ENCODE data around the gene SCGB3A2. TPM values are rescaled to one million over a fixed set of nuclear protein-coding genes. Genes with fewer than 3 reads are reported as not detected.

SCGB3A2 gene
- total RNA-seq, 2 experiments from 2014 or later = not detected

DNA sequence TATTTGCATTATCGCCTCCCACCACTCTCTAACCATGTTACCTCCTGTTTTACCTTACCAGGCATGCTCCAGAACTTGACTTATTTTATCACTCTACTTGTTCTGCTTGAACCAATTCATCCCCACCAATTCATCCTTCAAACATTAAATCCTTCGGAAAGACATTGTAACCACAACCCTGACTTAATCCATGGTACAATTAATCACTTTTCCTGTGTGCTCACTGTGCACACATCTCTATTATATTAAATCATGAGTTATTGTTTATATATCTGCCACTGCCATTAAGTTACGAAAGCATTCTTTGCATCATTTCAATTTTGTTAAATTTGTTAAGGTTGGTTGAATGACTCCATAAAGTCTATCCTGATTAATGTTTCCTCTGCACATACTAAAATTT, 35.3 kb downstream of the SCGB3A2 start:
- ChIA-PET POLR2A (no interaction called here), CTCF (ENCODE audit: unreplicated experiment) (no interaction called here)
- intact Hi-C loops (cut with micrococcal nuclease; ENCODE audit: unreplicated experiment) = no loop called here
- no TSS peak for BruUV-seq (replicated peaks)
- Histone ChIP-seq H3K9me2 (ENCODE audit: insufficient read depth, low read length) (no peaks in the 10 kb centered on the region), H4K20me1 (ENCODE audit: insufficient read depth, low read length) (no peaks in the 10 kb centered on the region), H3K9me3 (ENCODE audit: low read length) (no peaks in the 10 kb centered on the region), H3K79me2 (ENCODE audit: insufficient read depth, low read depth, low read length) (no peaks in the 10 kb centered on the region), H3K4me3 (ENCODE audit: low read depth, low read length, poor library complexity, severe bottlenecking) (no peak overlapping the region), H3K27ac (ENCODE audit: low read depth, low read length, poor library complexity, severe bottlenecking) (no peak overlapping the region), H2AFZ (ENCODE audit: low read length) (no peak overlapping the region), H3K36me3 (ENCODE audit: insufficient read depth, low read length) (no peaks in the 10 kb centered on the region), H3K4me1 (ENCODE audit: insufficient read depth, low read length, poor library complexity, severe bottlenecking) (no peaks in the 10 kb centered on the region), H3K4me2 (ENCODE audit: low read length) (no peak overlapping the region)
- no peak for DNase-seq (ENCODE audit: low spot score)
- TF ChIP-seq EZH2phosphoT487 (IDR thresholded peaks at IDR 0.05; ENCODE audit: borderline replicate concordance, low read depth, low read length) = no peak
- TF ChIP-seq, protein P1, sequence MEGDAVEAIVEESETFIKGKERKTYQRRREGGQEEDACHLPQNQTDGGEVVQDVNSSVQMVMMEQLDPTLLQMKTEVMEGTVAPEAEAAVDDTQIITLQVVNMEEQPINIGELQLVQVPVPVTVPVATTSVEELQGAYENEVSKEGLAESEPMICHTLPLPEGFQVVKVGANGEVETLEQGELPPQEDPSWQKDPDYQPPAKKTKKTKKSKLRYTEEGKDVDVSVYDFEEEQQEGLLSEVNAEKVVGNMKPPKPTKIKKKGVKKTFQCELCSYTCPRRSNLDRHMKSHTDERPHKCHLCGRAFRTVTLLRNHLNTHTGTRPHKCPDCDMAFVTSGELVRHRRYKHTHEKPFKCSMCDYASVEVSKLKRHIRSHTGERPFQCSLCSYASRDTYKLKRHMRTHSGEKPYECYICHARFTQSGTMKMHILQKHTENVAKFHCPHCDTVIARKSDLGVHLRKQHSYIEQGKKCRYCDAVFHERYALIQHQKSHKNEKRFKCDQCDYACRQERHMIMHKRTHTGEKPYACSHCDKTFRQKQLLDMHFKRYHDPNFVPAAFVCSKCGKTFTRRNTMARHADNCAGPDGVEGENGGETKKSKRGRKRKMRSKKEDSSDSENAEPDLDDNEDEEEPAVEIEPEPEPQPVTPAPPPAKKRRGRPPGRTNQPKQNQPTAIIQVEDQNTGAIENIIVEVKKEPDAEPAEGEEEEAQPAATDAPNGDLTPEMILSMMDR (conservative IDR thresholded peaks at IDR 0.05; ENCODE audit: low read length) = no peak

DNA sequence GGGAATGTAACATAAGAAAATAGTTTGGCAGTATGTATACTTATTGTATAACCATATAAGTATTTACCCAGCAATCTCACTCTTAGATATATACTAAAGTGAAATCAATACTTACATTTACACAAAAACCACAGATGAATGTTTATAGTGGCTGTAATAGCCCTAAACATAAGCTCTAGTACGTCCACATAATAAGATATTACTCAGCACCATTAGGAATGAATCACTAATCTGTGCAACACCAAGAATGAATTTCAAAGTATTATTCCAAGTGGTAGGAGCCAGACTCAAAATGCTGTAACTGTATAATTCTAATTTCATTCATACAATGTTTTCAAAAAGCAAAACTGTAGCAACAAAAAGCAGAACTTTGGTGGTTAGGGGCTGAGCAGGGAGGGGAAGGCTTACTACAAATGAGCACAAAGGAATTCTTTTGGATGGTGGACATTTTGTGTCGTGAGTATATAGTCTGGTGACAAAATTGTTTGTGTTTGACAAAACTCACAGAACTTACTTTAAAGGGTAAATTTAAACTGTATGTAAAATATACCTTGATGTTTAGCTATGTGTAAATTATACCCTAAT, 39.7 kb downstream of the SCGB3A2 start:
- H3K4me3 ChIP-seq (ENCODE audit: low read depth, low read length, poor library complexity, severe bottlenecking) = no peak overlapping the region
- H4K20me1 ChIP-seq (ENCODE audit: insufficient read depth, low read length) = no peaks in the 10 kb centered on the region; the same call in 1 of the 2 replicates
- no peaks in the 10 kb centered on the region for H3K79me2 ChIP-seq (ENCODE audit: insufficient read depth, low read depth, low read length)
- no peaks in the 10 kb centered on the region for H3K9me3 ChIP-seq (ENCODE audit: low read length)
- H3K4me1 ChIP-seq (ENCODE audit: insufficient read depth, low read length, poor library complexity, severe bottlenecking) = no peaks in the 10 kb centered on the region
- no peak for TF ChIP-seq EZH2phosphoT487 (IDR thresholded peaks at IDR 0.05; ENCODE audit: borderline replicate concordance, low read depth, low read length)
- no peak overlapping the region for H2AFZ ChIP-seq (ENCODE audit: low read length)
- ChIA-PET CTCF (ENCODE audit: unreplicated experiment) (no interaction called here), POLR2A (no interaction called here)
- no TSS peak for BruUV-seq (replicated peaks)
- H3K27ac ChIP-seq (ENCODE audit: low read depth, low read length, poor library complexity, severe bottlenecking) = no peak overlapping the region
- no peaks in the 10 kb centered on the region for H3K36me3 ChIP-seq (ENCODE audit: insufficient read depth, low read length)
- no peak for DNase-seq (ENCODE audit: low spot score)
- intact Hi-C loops (cut with micrococcal nuclease; ENCODE audit: unreplicated experiment) = no loop called here
- H3K9me2 ChIP-seq (ENCODE audit: insufficient read depth, low read length) = no peaks in the 10 kb centered on the region
- H3K4me2 ChIP-seq (ENCODE audit: low read length) = no peak overlapping the region

DNA sequence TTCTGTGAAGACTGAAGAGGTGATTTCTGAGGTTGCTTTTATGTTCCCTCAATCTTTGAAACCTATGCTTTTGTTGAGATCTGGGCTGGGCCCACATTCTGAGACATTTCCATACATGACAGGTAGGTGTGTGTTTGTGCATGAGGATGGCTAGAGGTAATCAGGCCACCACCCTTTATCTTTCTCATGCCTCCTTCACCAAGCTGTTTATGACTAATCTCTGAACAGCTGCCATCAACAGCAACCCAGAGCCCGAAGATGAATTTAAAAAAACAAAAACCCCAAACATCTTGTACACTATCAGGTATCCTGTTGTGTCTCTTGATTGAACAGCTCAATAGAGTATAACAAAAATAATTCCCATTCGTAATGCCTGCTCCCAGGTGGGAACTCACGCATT, 40.4 kb downstream of the SCGB3A2 start:
- H2AFZ ChIP-seq (ENCODE audit: low read length) = no peak overlapping the region
- no peak for DNase-seq (ENCODE audit: low spot score)
- no peaks in the 10 kb centered on the region for H3K9me3 ChIP-seq (ENCODE audit: low read length)
- ChIA-PET POLR2A (interaction anchor here (1.2 kb wide), 1 partner anchor 9 kb away, joined by 4 read pairs; no protein-coding TSS in a partner anchor), CTCF (ENCODE audit: unreplicated experiment) (no interaction called here)
- no peaks in the 10 kb centered on the region for H3K36me3 ChIP-seq (ENCODE audit: insufficient read depth, low read length)
- no peaks in the 10 kb centered on the region; the same call in 1 of the 2 replicates for H4K20me1 ChIP-seq (ENCODE audit: insufficient read depth, low read length)
- TF ChIP-seq, protein P1 (conservative IDR thresholded peaks at IDR 0.05; ENCODE audit: low read length) = no peak
- TF ChIP-seq EZH2phosphoT487 (IDR thresholded peaks at IDR 0.05; ENCODE audit: borderline replicate concordance, low read depth, low read length) = no peak
- H3K4me3 ChIP-seq (ENCODE audit: low read depth, low read length, poor library complexity, severe bottlenecking) = no peak overlapping the region
- H3K4me2 ChIP-seq (ENCODE audit: low read length) = no peak overlapping the region
- no peaks in the 10 kb centered on the region for H3K79me2 ChIP-seq (ENCODE audit: insufficient read depth, low read depth, low read length)
- BruUV-seq (replicated peaks) = no TSS peak
- no peaks in the 10 kb centered on the region for H3K9me2 ChIP-seq (ENCODE audit: insufficient read depth, low read length)
- no peak overlapping the region for H3K27ac ChIP-seq (ENCODE audit: low read depth, low read length, poor library complexity, severe bottlenecking)
- no peaks in the 10 kb centered on the region for H3K4me1 ChIP-seq (ENCODE audit: insufficient read depth, low read length, poor library complexity, severe bottlenecking)
- intact Hi-C loops (cut with micrococcal nuclease; ENCODE audit: unreplicated experiment) = no loop called here
